HG02938 (cell line): ENCODE results near the gene LRRC7.

Experiments
- ATAC-seq: cut with Tn5 transposase; IDR thresholded peaks from one replicate; pipeline ENCODE4 v1.9.1; 2021; ENCODE audit warnings: mild to moderate bottlenecking, moderate library complexity; ENCODE audit not compliant: unreplicated experiment

The LRRC7 gene

DNA sequence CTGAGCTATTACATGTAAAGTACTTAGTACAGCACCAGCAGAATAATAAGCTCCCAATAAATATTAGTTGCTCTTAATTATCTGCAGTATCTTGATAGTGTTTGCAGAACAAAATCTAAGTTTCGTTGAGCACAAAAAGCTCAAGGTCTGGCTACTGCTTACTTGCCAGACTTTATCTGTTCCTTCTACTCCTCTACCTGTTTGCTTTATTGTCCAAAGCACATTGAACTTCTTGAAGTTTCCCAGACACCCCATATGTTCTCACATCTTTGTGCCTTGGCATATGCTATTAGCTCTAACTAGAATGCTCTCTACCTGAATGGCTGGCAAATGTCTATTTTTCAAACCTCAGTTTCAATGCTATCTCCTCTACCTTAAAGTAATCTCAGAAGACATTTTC, 582.7 kb downstream of the LRRC7 start:
- no peak for ATAC-seq

DNA sequence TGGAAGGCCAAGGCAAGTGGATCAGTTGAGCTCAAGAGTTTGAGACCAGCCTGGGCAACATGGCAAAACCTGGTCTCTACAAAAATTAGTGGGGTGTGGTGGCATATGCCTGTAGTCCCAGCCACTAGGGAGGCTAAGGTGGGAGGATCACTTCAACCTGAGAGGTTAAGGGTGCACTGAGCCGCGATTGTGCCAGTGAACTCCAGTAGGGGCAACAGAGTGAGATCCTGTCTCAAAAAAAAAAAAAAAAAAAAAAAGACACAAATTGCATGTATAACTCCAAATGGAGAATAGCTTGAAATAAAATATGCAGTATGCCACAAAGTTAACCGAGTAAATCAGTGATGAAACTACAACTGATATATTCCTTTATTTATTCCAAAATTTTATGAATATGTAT, 586.0 kb downstream of the LRRC7 start:
- ATAC-seq, result no peak

DNA sequence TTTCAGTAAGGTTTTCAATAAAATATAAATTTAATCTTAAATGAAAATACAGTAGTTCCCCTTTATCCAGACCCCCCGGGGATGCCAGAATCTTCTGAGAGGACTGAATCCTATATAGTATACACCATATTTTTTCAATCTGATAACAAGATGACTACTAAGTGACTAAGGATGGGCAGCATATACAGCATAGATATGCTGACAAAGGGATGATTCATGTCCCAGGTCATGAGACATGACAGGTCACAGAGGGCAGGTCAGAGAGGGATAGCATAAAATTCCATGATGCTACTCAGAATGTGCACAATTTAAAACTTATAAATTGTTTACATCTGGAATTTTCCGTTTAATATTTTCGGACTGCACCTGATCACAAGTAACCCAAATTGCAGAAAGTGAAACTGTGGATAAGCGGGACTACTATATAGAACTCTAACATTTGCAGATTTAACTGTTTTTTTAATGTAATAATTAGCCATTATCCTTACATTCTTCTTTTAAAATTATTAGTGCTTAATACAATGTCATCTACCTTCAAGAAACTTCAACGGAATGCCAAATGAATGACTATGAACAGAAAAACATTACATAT, 588.9 kb downstream of the LRRC7 start:
- ATAC-seq, result no peak

DNA sequence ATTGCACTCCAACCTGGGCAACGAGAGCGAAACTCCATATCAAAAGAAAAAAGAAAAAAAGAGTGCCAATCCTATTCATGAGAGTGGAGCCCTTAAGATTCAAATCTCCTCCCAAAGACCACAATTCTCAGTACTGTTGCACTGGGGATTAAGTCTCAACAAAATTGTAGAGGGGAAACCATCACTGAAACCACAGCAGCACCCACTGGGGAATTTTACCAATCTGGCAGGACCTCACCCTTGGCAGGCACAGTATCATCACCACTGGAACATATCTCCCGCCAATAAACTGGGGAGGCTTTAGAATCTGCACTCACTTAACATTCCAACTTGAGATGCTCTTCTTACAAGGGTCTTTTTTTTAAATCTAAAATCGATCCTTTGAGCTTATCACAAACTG, 596.6 kb downstream of the LRRC7 start:
- no peak for ATAC-seq

DNA sequence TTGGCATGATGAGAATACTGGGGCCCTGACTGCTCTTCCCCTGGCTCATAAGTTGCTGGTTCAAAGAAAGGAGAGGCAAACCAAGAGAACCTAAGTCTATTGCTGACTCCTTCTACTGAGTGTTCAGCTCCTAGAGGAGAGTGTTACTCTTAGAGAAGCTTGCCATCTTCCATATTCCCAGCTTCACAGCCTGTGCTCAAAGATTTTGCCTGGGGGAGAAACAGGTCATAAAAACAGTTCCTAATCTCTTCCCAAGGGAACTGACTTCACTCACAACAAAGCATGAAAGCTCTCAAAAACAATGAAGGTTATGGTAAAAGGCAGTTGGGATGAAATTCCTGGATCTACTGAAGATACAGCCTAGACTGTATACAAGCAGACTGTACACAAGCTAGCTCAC, 600.6 kb downstream of the LRRC7 start:
- no peak for ATAC-seq

DNA sequence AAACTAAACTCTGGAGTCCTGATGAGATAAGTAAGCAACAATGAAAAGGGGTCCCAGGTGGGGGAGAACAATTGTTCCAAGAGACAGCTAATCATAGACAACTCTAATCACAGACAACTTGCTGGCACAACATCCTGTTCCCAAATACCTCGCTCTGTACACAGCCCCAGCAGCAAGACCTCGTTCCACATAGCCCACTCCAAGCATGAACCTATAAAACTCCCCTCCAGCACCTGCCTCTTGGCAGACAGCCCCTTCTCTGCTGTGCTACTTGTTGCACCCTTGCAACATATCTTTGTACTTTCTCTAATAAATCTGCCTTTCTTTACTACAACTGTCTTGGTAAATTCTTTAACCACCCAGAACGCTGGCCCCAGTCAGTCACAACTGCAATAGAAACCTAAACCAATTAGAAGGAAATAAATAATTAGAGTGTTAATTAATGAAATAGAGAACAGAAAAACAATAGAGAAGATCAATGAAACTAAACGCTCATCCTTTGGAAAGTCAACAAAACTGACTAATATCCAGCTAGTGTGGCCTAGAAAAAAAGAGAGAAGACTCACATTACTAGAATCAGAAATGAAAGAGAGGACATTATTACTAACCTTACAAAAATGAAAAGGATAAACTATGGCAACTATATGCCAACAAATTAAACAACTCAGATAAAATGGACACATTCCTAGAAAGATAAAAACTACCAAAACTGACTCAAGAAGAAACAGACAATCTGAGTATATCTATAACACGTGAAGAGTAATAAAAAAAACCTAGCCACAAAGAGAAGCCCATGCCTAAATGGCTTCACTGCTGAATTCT, 601.5 kb downstream of the LRRC7 start:
- no peak for ATAC-seq

DNA sequence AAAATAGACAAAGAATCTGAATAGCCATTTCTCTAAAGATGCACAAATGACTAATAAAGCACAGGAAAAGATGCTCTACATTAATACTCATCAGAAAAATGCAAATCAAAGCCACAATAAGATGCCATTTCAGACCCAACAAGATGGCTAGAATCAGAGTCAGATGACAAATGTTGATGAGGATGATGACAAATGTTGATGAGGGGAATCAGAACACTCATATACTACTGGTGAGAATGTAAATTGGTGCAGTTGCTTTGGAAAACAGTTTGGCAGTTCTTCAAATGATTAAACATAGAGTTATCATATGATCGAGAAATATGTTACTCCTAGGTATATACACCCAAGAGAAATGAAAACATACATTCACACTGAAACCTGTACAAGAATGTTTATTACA, 603.8 kb downstream of the LRRC7 start:
- no peak for ATAC-seq
